ENCODE data around the gene GMPPB.
A peak's percentile ranks its signal among the peaks of the same experiment; 100 is the strongest.
"Not testable (repeated sequence)": the region's sequence is repeated elsewhere in the genome, so short reads cannot be mapped to it uniquely, and the experiment has no call there.

GMPPB gene

GRCh38 chr3:49723628-49724551 lies at the start of gene GMPPB:
GMPPB (minus strand) TSS chr3:49723951; CDS start chr3:49723726, 225 bp downstream.
- peak; percentile 96 for DNase-seq

GRCh38 chr3:49772703-49773102 lies 49.0 kb upstream of the GMPPB start:
- DNase-seq: no peak

GRCh38 chr3:49771340-49771938 lies 47.7 kb upstream of the GMPPB start:
- DNase-seq: no peak

GRCh38 chr3:49769926-49770325 lies 46.2 kb upstream of the GMPPB start:
- no peak for DNase-seq

GRCh38 chr3:49769286-49769915 lies 45.6 kb upstream of the GMPPB start:
- no peak for DNase-seq

- DNase-seq: no peak
These were observed 40.2 kb upstream of the GMPPB start for GRCh38 chr3:49763981-49764380.

- DNase-seq: no peak
These were observed 37.9 kb upstream of the GMPPB start for GRCh38 chr3:49761661-49762060.

GRCh38 chr3:49759226-49759625 lies 35.5 kb upstream of the GMPPB start:
- no peak for DNase-seq

- DNase-seq: no peak
These were observed 33.4 kb upstream of the GMPPB start for GRCh38 chr3:49757197-49757596.

- DNase-seq: no peak
These were observed 32.3 kb upstream of the GMPPB start for GRCh38 chr3:49756036-49756435.

GRCh38 chr3:49754536-49754935 lies 30.8 kb upstream of the GMPPB start:
- DNase-seq: no peak

GRCh38 chr3:49751501-49751900 lies 27.8 kb upstream of the GMPPB start:
- no peak for DNase-seq

- no peak for DNase-seq
These were observed 26.3 kb upstream of the GMPPB start for GRCh38 chr3:49750056-49750455.

- DNase-seq: not testable (repeated sequence)
These were observed 25.1 kb upstream of the GMPPB start for GRCh38 chr3:49748874-49749273.

- peak; percentile 32 for DNase-seq
These were observed 24.2 kb upstream of the GMPPB start for GRCh38 chr3:49747792-49748480.

GRCh38 chr3:49745986-49746385 lies 22.2 kb upstream of the GMPPB start:
- DNase-seq: no peak

GRCh38 chr3:49740427-49740826 lies 16.7 kb upstream of the GMPPB start:
- no peak for DNase-seq

- DNase-seq: no peak
These were observed 14.4 kb upstream of the GMPPB start for GRCh38 chr3:49738067-49738713.

GRCh38 chr3:49734752-49735151 lies 11.0 kb upstream of the GMPPB start:
- no peak for DNase-seq

- no peak for DNase-seq
These were observed 9.8 kb upstream of the GMPPB start for GRCh38 chr3:49733551-49733950.

- DNase-seq: no peak
These were observed 8.8 kb upstream of the GMPPB start for GRCh38 chr3:49732597-49732996.

- no peak for DNase-seq
These were observed 6.3 kb upstream of the GMPPB start for GRCh38 chr3:49729966-49730609.

All from fibroblast of upper back skin (primary cell).